GM10266 (cell line): Measurements from ENCODE around the gene LRRFIP1.
"Not testable (repeated sequence)": the region's sequence is repeated elsewhere in the genome, so short reads cannot be mapped to it uniquely, and the experiment has no call there.

Experiments
- DNase-seq: peaks from one replicate; pipeline ENCODE4 v3.0.0; 2012; ENCODE audit errors: extremely low spot score
- CTCF ChIP-seq: IDR thresholded peaks from 2 replicates; pipeline ENCODE4 v1.5.1; 2012; ENCODE audit warnings: mild to moderate bottlenecking, low read depth; ENCODE audit not compliant: control insufficient read depth, insufficient read depth; ENCODE audit errors: missing control alignments

Gene LRRFIP1

DNA sequence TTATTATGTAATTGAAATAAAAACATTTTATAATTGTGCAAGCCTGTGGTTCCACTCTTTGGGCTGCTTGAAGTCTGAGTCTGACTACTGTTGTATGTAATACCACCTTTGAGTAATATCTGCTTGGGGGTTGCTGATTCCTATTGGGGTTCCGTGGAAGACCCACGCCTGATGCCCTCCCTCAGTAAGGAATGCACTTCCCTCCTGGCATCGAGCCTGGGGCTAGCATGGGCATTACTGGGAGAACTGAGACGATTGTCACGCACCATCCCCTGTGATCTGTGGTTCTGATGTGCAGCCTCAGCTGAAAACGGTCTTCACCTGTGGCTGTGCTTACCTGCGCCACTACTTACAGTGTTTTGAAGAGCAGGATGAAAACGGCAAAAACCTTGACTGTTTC is 138.5 kb downstream of the LRRFIP1 start:
- no peak for DNase-seq
- TF ChIP-seq CTCF = no peak

DNA sequence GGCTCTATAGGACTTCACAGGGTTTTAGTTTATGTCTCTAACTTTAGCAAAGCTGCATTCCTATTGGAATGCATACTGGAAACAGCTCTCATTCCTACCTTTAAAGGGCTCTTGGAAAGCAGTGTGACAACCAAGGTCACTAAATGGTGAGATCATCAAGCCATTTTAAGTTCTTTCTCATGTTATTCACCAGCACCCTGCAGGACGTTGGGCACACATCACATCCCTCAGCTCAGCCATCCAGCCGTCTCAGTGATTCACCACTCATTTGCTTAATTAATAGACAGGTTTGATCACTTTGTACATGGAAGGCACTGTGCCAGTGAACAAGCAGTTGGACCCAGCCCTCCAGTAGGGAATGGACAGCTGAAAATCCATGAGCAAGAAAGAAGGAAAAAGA is 139.0 kb downstream of the LRRFIP1 start:
- DNase-seq = no peak
- no peak for TF ChIP-seq CTCF

DNA sequence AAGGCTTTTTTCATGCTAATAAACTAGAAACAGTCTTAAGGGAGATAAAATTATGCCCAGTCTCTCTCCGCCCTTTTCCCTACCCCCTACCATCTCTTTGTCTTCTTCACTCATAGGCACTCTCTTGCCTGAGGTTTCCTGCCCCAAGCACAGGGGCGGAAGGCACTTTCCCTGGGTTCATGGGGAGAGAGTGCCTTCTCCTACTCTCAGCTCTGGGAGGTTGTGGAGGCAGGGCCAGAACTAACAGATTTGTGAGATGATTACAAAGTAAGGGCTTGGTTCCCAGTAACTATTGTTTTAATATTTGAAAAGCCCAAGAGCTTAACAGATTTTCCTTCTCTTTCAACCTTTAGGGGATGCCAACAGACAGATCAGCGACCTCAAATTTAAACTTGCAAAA is 145.1 kb downstream of the LRRFIP1 start:
- DNase-seq = no peak
- TF ChIP-seq CTCF = no peak

GRCh38 chr2:237773826-237774225 is 146.4 kb downstream of the LRRFIP1 start:
- no peak for TF ChIP-seq CTCF
- no peak for DNase-seq

DNA sequence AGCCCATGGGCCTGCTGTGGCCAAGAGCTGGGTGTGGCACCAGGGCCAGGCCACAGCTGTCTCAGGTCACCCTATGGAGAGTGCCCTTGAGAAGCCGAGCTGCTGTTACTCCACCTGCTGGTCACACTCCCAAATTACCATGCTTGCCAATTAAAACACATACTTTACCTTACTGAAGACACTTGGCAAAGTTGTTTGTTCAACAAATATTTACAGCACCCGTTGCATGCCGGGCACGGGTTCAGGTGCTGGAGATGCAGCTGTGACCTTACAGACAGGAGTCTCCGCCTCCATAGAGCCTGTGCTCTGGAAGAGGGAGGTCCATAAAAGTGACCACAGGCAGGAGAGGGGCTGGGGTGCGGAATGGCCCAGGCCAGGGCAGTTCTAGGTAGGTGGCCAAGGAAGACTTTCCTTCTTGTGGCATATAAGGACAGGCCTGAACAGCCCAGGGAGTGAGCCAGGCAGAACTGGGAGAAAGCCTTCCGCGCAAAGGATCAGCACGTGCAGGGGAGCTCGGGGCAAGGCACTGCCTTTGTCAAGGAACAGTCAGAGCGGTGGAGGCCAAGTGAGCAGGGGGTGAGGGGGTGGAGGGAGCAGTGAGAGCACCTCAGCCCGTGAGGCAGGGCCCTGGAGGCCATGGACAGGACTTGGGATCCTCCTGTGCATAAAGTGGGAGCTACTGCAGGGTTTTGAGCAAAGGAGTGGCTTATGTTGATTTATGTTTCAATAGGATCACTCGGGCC is 147.6 kb downstream of the LRRFIP1 start:
- TF ChIP-seq CTCF = peak; percentile 58
- DNase-seq = peak; percentile 51

DNA sequence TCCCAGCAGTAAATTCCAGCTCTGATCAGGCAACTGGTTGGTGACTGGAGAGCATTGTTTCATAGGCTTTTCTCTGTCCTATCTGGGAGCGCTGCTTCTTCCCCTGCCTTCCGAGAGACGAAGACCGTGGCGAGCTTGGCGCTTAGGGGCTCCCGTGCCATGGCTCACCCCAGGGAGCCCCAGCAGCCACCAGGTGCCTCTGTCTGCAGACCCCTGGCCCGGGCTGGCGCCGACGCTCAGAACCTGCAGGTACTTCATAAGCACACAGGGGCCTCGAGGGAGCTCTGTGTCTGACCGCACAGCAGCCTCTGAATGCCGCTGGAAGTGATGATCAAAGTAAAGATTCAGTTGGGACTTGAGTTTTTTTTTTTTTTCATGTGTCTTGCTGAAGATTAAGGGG is 152.1 kb downstream of the LRRFIP1 start:
- no peak for DNase-seq
- TF ChIP-seq CTCF = no peak

GRCh38 chr2:237782181-237782580 is 154.8 kb downstream of the LRRFIP1 start:
- DNase-seq = no peak
- TF ChIP-seq CTCF = no peak

GRCh38 chr2:237783678-237784077 is 156.3 kb downstream of the LRRFIP1 start:
- not testable (repeated sequence) for DNase-seq
